Stimulated activated CD4-positive, alpha-beta T cell treated with anti-CD3 and anti-CD28 coated beads, Interleukin-15, amount 100 ng/mL, for 1 hour (primary cell): Measurements from ENCODE around the gene CRYBB3.
"Not testable (repeated sequence)": the region's sequence is repeated elsewhere in the genome, so short reads cannot be mapped to it uniquely, and the experiment has no call there.

ENCODE experiments used
- DNase-seq, 2 donors: peaks; one replicate each; pipeline ENCODE4 v3.0.0-alpha.2; 2020; ENCODE audit warnings: low read depth in 1 of 2, low spot score in 1 of 2

The CRYBB3 gene

GRCh38 chr22:25238058-25238457, 38.4 kb downstream of the CRYBB3 start:
- not testable (repeated sequence) for DNase-seq

- not testable (repeated sequence) for DNase-seq
Measured at GRCh38 chr22:25255169-25255568, 55.5 kb downstream of the CRYBB3 start.
